Measurements from ENCODE around the gene VPS8.

DNA sequence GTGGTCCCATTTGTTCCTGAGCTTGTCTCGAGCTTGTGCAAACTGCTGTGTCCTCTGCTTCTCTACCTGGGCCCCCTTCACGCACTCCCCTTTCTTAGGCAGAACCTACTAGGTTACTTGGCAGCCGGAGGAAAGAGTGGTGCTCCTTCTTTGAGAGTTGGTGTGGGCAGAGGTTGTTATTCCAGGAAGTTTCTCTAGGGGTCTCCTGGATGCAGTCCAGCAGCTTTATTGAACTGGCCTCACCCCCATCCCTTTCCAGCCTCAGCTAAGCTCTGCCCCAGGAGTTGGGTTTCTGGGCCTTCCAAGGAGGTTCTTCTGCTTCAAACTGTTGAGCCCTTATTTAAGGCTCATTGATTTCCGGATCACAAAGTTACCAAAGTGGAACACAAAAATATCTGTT, 237.7 kb downstream of the VPS8 start:
- TF ChIP-seq, protein P1, sequence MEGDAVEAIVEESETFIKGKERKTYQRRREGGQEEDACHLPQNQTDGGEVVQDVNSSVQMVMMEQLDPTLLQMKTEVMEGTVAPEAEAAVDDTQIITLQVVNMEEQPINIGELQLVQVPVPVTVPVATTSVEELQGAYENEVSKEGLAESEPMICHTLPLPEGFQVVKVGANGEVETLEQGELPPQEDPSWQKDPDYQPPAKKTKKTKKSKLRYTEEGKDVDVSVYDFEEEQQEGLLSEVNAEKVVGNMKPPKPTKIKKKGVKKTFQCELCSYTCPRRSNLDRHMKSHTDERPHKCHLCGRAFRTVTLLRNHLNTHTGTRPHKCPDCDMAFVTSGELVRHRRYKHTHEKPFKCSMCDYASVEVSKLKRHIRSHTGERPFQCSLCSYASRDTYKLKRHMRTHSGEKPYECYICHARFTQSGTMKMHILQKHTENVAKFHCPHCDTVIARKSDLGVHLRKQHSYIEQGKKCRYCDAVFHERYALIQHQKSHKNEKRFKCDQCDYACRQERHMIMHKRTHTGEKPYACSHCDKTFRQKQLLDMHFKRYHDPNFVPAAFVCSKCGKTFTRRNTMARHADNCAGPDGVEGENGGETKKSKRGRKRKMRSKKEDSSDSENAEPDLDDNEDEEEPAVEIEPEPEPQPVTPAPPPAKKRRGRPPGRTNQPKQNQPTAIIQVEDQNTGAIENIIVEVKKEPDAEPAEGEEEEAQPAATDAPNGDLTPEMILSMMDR (tag by site-specific recombination; IDR thresholded peaks at IDR 0.05) = no peak
- TF ChIP-seq, protein P2, sequence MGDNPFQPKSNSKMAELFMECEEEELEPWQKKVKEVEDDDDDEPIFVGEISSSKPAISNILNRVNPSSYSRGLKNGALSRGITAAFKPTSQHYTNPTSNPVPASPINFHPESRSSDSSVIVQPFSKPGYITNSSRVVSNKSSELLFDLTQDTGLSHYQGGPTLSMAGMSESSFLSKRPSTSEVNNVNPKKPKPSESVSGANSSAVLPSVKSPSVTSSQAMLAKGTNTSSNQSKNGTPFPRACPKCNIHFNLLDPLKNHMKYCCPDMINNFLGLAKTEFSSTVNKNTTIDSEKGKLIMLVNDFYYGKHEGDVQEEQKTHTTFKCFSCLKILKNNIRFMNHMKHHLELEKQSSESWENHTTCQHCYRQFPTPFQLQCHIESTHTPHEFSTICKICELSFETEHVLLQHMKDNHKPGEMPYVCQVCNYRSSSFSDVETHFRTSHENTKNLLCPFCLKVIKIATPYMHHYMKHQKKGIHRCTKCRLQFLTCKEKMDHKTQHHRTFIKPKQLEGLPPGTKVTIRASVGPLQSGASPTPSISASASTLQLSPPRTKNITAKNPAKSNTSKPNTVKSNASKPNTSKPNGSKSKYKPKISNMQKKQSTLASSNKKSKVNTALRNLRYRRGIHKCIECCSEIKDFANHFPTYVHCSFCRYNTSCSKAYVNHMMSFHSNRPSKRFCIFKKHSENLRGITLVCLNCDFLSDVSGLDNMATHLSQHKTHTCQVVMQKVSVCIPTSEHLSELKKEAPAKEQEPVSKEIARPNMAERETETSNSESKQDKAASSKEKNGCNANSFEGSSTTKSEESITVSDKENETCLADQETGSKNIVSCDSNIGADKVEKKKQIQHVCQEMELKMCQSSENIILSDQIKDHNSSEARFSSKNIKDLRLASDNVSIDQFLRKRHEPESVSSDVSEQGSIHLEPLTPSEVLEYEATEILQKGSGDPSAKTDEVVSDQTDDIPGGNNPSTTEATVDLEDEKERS (tag by site-specific recombination; IDR thresholded peaks at IDR 0.05) = no peak
- TF ChIP-seq ZBTB7A (tag by site-specific recombination; IDR thresholded peaks at IDR 0.05; ENCODE audit: low read depth) (no peak), ZNF391 (tag by site-specific recombination; IDR thresholded peaks at IDR 0.05; ENCODE audit: borderline replicate concordance, low read depth) (no peak), GFI1B (tag by site-specific recombination; IDR thresholded peaks at IDR 0.05) (no peak), ZBTB20 (tag by site-specific recombination; IDR thresholded peaks at IDR 0.05) (no peak), ZNF621 (tag by site-specific recombination; IDR thresholded peaks at IDR 0.05) (no peak), SP2 (tag by site-specific recombination; IDR thresholded peaks at IDR 0.05) (no peak)

Measured in HEK293 (cell line).